K562 (cell line): ENCODE measurements around the gene BLTP2. TPM values are rescaled to one million over a fixed set of nuclear protein-coding genes. Genes with fewer than 3 reads are reported as not detected.

Source experiments
- ADNP ChIP-seq: fragments of 200-800 bp; sonication (Bioruptor generic); IDR thresholded peaks from 2 replicates; pipeline ENCODE4 v1.6.1; 2016; ENCODE audit warnings: missing genetic modification characterization, missing compliant biosample characterization
- AFF1 ChIP-seq, 2 experiments: fragments of 450-650 bp; IDR thresholded peaks; 2 replicates each; pipeline ENCODE4 v1.6.1; 2018; ENCODE audit warnings: mild to moderate bottlenecking in 2 of 2, low read depth in 1 of 2; ENCODE audit not compliant: partially characterized antibody in 2 of 2
- C11orf30 ChIP-seq: fragments of 450-650 bp; IDR thresholded peaks from 2 replicates; pipeline ENCODE4 v1.6.1; 2016; ENCODE audit warnings: low read depth, mild to moderate bottlenecking
- DEAF1 ChIP-seq: fragments of 450-650 bp; formaldehyde crosslinking; IDR thresholded peaks from 2 replicates; pipeline ENCODE4 v1.4.0; 2020; ENCODE audit warnings: mild to moderate bottlenecking, moderate library complexity
- DNMT1 ChIP-seq: fragments of 450-650 bp; IDR thresholded peaks from 2 replicates; pipeline ENCODE4 v1.6.1; 2016; ENCODE audit warnings: antibody characterized with exemption, mild to moderate bottlenecking
- GTF2E2 ChIP-seq: fragments of 200-800 bp; sonication (Bioruptor generic); IDR thresholded peaks from 2 replicates; pipeline ENCODE4 v1.6.1; 2016; ENCODE audit warnings: missing genetic modification characterization, missing compliant biosample characterization
- HDAC2 ChIP-seq: fragments of 450-650 bp; IDR thresholded peaks from 2 replicates; pipeline ENCODE4 v1.6.1; 2016; ENCODE audit warnings: mild to moderate bottlenecking
- PML ChIP-seq: IDR thresholded peaks from 2 replicates; pipeline ENCODE4 v1.6.1; 2012; ENCODE audit warnings: low read length, inconsistent platforms
- PREB ChIP-seq: sonication (generic); formaldehyde crosslinking; IDR thresholded peaks from 2 replicates; pipeline ENCODE4 v1.8.1; 2023; ENCODE audit warnings: mild to moderate bottlenecking, missing genetic modification reagents
- PTBP1 ChIP-seq: fragments of 200-400 bp; formaldehyde crosslinking; IDR thresholded peaks from 2 replicates; pipeline ENCODE4 v1.6.1; 2017; ENCODE audit warnings: low read depth, low read length
- RAD51 ChIP-seq: fragments of 450-650 bp; IDR thresholded peaks from 2 replicates; pipeline ENCODE4 v1.7.1; 2016; ENCODE audit warnings: low read depth, mild to moderate bottlenecking, borderline replicate concordance
- RBBP5 ChIP-seq: fragments of 200-600 bp; sonication (generic); IDR thresholded peaks from 2 replicates; pipeline ENCODE4 v1.6.1; 2012; ENCODE audit warnings: borderline replicate concordance, mild to moderate bottlenecking, low read length, control low read depth, inconsistent platforms; ENCODE audit not compliant: insufficient read depth, poor library complexity, severe bottlenecking
- RBM34 ChIP-seq: fragments of 200-400 bp; formaldehyde crosslinking; IDR thresholded peaks from 2 replicates; pipeline ENCODE4 v1.6.1; 2018; ENCODE audit warnings: low read length, borderline replicate concordance; ENCODE audit not compliant: insufficient read depth
- SETDB1 ChIP-seq: IDR thresholded peaks from one replicate; pipeline ENCODE4 v1.6.1; 2012; ENCODE audit warnings: low read length, control low read depth, inconsistent platforms
- SREBF2 ChIP-seq: sonication (generic); formaldehyde crosslinking; IDR thresholded peaks from 2 replicates; pipeline ENCODE4 v1.4.0; 2020; ENCODE audit warnings: mild to moderate bottlenecking, missing genetic modification reagents
- TARDBP ChIP-seq: fragments of 450-650 bp; IDR thresholded peaks from 2 replicates; pipeline ENCODE4 v1.6.1; 2016
- TEAD4 ChIP-seq, 2 experiments: sonication (generic) in 1 of 2; formaldehyde crosslinking in 1 of 2; IDR thresholded peaks; 2 replicates each; pipeline versions ENCODE4 v1.6.1 to v1.8.0; 2012 to 2022; ENCODE audit warnings: borderline replicate concordance in 1 of 2, inconsistent platforms in 1 of 2, low read length in 1 of 2, mild to moderate bottlenecking in 1 of 2, missing genetic modification reagents in 1 of 2
- ZNF277 ChIP-seq: fragments of 250-450 bp; sonication (Bioruptor Pico); IDR thresholded peaks from 2 replicates; pipeline ENCODE4 v1.8.0; 2022; ENCODE audit warnings: inconsistent platforms, mild to moderate bottlenecking, moderate library complexity, borderline replicate concordance
- polyA plus RNA-seq, 8 experiments: library from polyadenylated mRNA; depleted of rRNA in 4 of 8; stranded (reverse) in 5 of 8; unstranded in 3 of 8; fragments of >200 nt; fragmentation: Nextera tagmentation in 2 of 8; fragmentation: Illumina TruSeq in 1 of 8; extraction: Ambion mirVana in 2 of 8; extraction: Trizol in 1 of 8; gene quantifications; 2 replicates each; pipeline versions ENCODE4 v1.2.1 to v1.2.3, GENCODE V29; 2011 to 2014; ENCODE audit warnings: inconsistent platforms in 1 of 8, missing spikeins in 1 of 8
- total RNA-seq, 7 experiments: library from RNA; depleted of rRNA in 6 of 7; stranded (reverse); fragments of >200 nt in 6 of 7; fragmentation: Illumina TruSeq in 2 of 7; extraction: Trizol in 2 of 7; gene quantifications; 2 replicates each; pipeline versions ENCODE4 v1.2.1 to v1.2.3, GENCODE V29; 2011 to 2021; ENCODE audit warnings: low replicate concordance in 1 of 7

BLTP2 gene
- total and polyA plus RNA-seq, 9 of the 15 experiments (the other 6 are each of a cell fraction or from before 2014, with no cell fraction given), result 14.7 to 174 (median 103) TPM

- TF ChIP-seq TEAD4 (IDR thresholded peaks at IDR 0.05; ENCODE audit: low read length), result no peak; the same call in 1 of the 2 replicates
- no peak for TF ChIP-seq TEAD4 (CRISPR knock-in tag; IDR thresholded peaks at IDR 0.05; ENCODE audit: borderline replicate concordance)
- TF ChIP-seq PREB (CRISPR knock-in tag), result peak; percentile 99; the same call in 1 of the 2 replicates
- TF ChIP-seq RBM34, result no peak
- 0 out of 2 replicates have a peak, but pooled peaks have one; percentile 4 for TF ChIP-seq RAD51
- TF ChIP-seq RBBP5, result peak; percentile 3
- no peak for TF ChIP-seq ADNP (tag)
- 0 out of 2 replicates have a peak, but pooled peaks have one; percentile 61 for TF ChIP-seq SREBF2 (CRISPR knock-in tag)
- TF ChIP-seq PTBP1, result peak; percentile 82; the same call in 1 of the 2 replicates
- peak; percentile 65 for TF ChIP-seq C11orf30
- TF ChIP-seq HDAC2, result peak; percentile 77
- peak; percentile 50; the same call in 1 of the 2 replicates for TF ChIP-seq DNMT1
- peak in 1 of 2 experiments; percentile 26 for TF ChIP-seq AFF1 (IDR thresholded peaks at IDR 0.05; ENCODE audit: low read depth in 1 of 2, partially characterized antibody in 2 of 2)
- TF ChIP-seq GTF2E2, result no peak; the same call in 1 of the 2 replicates
- peak; percentile 20; the same call in 1 of the 2 replicates for TF ChIP-seq TARDBP
- TF ChIP-seq SETDB1, result no peak
- TF ChIP-seq ZNF277 (CRISPR knock-in tag), result no peak
- TF ChIP-seq PML, result no peak; the same call in none of the 2 replicates
- TF ChIP-seq DEAF1 (CRISPR knock-in tag), result no peak
Measured at GRCh38 chr17:28599311-28600184, 45.4 kb downstream of the BLTP2 start (continued).
